Tibial nerve (tissue), 3 donors: ENCODE results near the gene SPNS3.

Experiments
- CTCF ChIP-seq, 5 experiments: fragments of 200-600 bp in 3 of 5; fragments of 450-650 bp in 2 of 5; sonication (generic) in 3 of 5; IDR thresholded peaks; one replicate each; pipeline ENCODE4 v1.5.1; 2016 to 2019; ENCODE audit warnings: antibody characterized with exemption in 5 of 5, mild to moderate bottlenecking in 3 of 5, moderate library complexity in 2 of 5
- POLR2A ChIP-seq, 2 donors: fragments of 450-650 bp; IDR thresholded peaks; one replicate each; pipeline ENCODE4 v1.6.1; 2017; ENCODE audit warnings: antibody characterized with exemption in 2 of 2, mild to moderate bottlenecking in 2 of 2, moderate library complexity in 2 of 2

- TF ChIP-seq CTCF (IDR thresholded peaks at IDR 0.05) (no peak), POLR2A (IDR thresholded peaks at IDR 0.05) (no peak)
Observed at GRCh38 chr17:4508207-4508606, 74.5 kb downstream of the SPNS3 start.
